ENCODE data around the gene ATAT1. TPM values are rescaled to one million over a fixed set of nuclear protein-coding genes. Genes with fewer than 3 reads are reported as not detected.
A peak's percentile ranks its signal among the peaks of the same experiment; 100 is the strongest.

The ATAT1 gene
- total and polyA plus RNA-seq, 10 of the 15 experiments (the other 5 are each of a cell fraction or from before 2014, with no cell fraction given), result 1.1 to 14.2 (median 6.9) TPM

DNA sequence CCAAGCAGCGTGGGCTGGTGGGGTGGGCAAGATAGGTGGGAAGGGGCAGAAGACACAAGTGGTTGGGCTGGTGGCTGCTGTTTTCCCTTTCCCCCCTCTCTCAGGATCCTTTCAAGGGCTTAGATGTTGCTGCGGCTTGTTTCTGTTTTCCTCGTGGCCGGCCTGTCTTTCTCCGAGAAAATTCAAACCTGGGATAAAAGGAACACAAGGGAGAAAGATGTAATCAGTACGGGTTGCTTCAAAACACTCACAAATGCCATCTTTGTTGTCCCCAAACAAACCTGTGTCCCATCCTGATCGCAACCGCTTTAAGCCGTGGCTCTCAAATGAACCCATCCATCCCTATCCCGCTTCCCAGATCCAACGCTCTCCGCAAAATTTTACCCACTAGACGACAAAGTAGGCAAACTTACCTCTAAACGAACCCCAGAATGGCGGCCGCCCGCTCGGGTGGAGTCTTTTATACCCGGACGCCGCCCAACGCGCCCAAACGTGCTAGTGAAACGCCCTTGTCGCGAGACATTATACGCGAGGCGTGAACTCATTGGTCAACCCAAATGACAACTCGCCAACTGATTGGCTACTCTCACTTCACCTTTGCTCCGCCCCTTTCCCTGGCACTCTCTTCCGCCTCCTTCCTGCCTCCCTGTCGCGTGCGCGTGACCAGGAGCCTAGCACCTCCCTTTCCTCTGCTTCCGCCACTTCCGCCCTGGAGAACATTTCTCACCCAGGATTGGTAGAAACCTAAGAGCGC lies 9.7 kb upstream of the ATAT1 start, which contains the start of gene PPP1R10:
Gene PPP1R10, minus strand, starts transcription at position 433 of the 754 bp plus-strand sequence. CDS start 7,299 bp downstream, outside the sequence.
- intact Hi-C loops (cut with micrococcal nuclease; ENCODE audit: unreplicated experiment) (loop anchor here (1.0 to 2.0 kb wide), 3 partner anchors 56 to 100 kb away; partner anchors contain the start of genes DHX16, GNL1, MDC1 and PRR3), in situ Hi-C loops (cut with MboI) (loop anchor here (5.0 kb wide), 1 partner anchor 100 kb away; the partner anchor contains the start of gene MDC1)
- RAD21 ChIA-PET (ENCODE audit: unreplicated experiment), result interaction anchor here (1.5 kb wide), 1 partner anchor 114 kb away, joined by 8 read pairs; no protein-coding TSS in a partner anchor
- 1% methylated on average over 40 of the region's 40 CpGs for WGBS (ENCODE audit: insufficient coverage, insufficient replicate concordance, low lambda C conversion rate, missing lambda C conversion rate)
- peaks cover 2 to 35% of the 10 kb centered on the region in 2 experiments; a peak in 3 of 4 replicates for H3K36me3 ChIP-seq (ENCODE audit: control insufficient read depth in 2 of 2, insufficient read depth in 2 of 2, low read length in 1 of 2)
- CTCF ChIA-PET, result interaction anchor here (0.7 to 2.1 kb wide), 6 partner anchors 12 to 211 kb away, joined by 3 to 6 read pairs (median 4); partner anchors contain the start of gene PRR3
- 0 out of 2 replicates have a peak, but pooled peaks cover 6% of the 10 kb centered on the region for H4K20me1 ChIP-seq (ENCODE audit: control insufficient read depth, insufficient read depth)
- H2AFZ ChIP-seq (ENCODE audit: control insufficient read depth, low read depth, low read length), result peak within 1 kb of the TSS; percentile 99
- peak within 1 kb of the TSS; percentile 80 for H3K4me3 ChIP-seq
- TSS peak; percentile 90 for BruUV-seq (replicated peaks)
- H3K27ac ChIP-seq (ENCODE audit: control insufficient read depth, insufficient read depth), result peak within 1 kb of the TSS; percentile 99
- no peaks in the 10 kb centered on the region for H3K27me3 ChIP-seq (replicated peaks in 1 of 2; ENCODE audit: control insufficient read depth in 2 of 2, insufficient read depth in 2 of 2, low read length in 1 of 2)
- peak within 1 kb of the TSS; percentile 100 for H3K9ac ChIP-seq (ENCODE audit: control insufficient read depth, insufficient read depth, low read length)
- POLR2A ChIA-PET, result interaction anchor here (0.5 to 2.0 kb wide), 9 partner anchors 9 to 554 kb away, joined by 3 to 11 read pairs (median 4); partner anchors contain the start of gene ATAT1
- H3K4me1 ChIP-seq (ENCODE audit: control insufficient read depth, insufficient read depth, low read length), result peaks cover 3% of the 10 kb centered on the region
- H3K4me2 ChIP-seq (ENCODE audit: control insufficient read depth, insufficient read depth), result peak within 1 kb of the TSS; percentile 94
- H3K9me3 ChIP-seq (replicated peaks; ENCODE audit: control insufficient read depth, insufficient read depth, low read length), result no peaks in the 10 kb centered on the region; the same call in 2 of the 3 replicates
- FAIRE-seq (peak; percentile 99), DNase-seq (ENCODE audit: low read depth, low spot score) (peak; percentile 100), ATAC-seq (peak; percentile 81)
- SMC1A ChIA-PET (ENCODE audit: uncharacterized antibody, unreplicated experiment), result interaction anchor here (0.8 to 2.8 kb wide), 7 partner anchors 12 to 119 kb away, joined by 3 to 12 read pairs (median 6); partner anchors contain the start of gene DHX16
- H3K79me2 ChIP-seq (ENCODE audit: control insufficient read depth, insufficient read depth, low read length), result peaks cover 62% of the 10 kb centered on the region
- TF ChIP-seq RBBP5 (conservative IDR thresholded peaks at IDR 0.05) (no peak), BACH1 (IDR thresholded peaks at IDR 0.05; ENCODE audit: borderline replicate concordance) (peak; percentile 96), IRF3 (IDR thresholded peaks at IDR 0.05) (no peak; the same call in 1 of the 2 replicates), SREBF1 (IDR thresholded peaks at IDR 0.05; ENCODE audit: low read length) (0 out of 2 replicates have a peak, but pooled peaks have one; percentile 38), FOXK2 (IDR thresholded peaks at IDR 0.05) (peak; percentile 26; the same call in 1 of the 2 replicates), EGR1 (IDR thresholded peaks at IDR 0.05; ENCODE audit: borderline replicate concordance in 1 of 2, low read depth in 2 of 2, low read length in 2 of 2) (peak; percentile 9 to 48; a peak in 2 of 3 replicates), GATAD2B (conservative IDR thresholded peaks at IDR 0.05; ENCODE audit: low read depth) (no peak), SKIL (IDR thresholded peaks at IDR 0.05; ENCODE audit: low read depth, poor library complexity, severe bottlenecking) (no peak), NFYA (IDR thresholded peaks at IDR 0.05; ENCODE audit: borderline replicate concordance, low read depth, low read length) (no peak), NR2C2 (IDR thresholded peaks at IDR 0.05; ENCODE audit: borderline replicate concordance, control insufficient read depth, insufficient read length, low read depth) (no peak), KLF5 (IDR thresholded peaks at IDR 0.05; ENCODE audit: partially characterized antibody) (peak; percentile 92), ZZZ3 (IDR thresholded peaks at IDR 0.05; ENCODE audit: control insufficient read depth, insufficient read length, low read depth) (no peak), CBX5 (IDR thresholded peaks at IDR 0.05; ENCODE audit: low read depth) (no peak), KDM1A (IDR thresholded peaks at IDR 0.05; ENCODE audit: borderline replicate concordance) (no peak)
- TF ChIP-seq, protein P1, sequence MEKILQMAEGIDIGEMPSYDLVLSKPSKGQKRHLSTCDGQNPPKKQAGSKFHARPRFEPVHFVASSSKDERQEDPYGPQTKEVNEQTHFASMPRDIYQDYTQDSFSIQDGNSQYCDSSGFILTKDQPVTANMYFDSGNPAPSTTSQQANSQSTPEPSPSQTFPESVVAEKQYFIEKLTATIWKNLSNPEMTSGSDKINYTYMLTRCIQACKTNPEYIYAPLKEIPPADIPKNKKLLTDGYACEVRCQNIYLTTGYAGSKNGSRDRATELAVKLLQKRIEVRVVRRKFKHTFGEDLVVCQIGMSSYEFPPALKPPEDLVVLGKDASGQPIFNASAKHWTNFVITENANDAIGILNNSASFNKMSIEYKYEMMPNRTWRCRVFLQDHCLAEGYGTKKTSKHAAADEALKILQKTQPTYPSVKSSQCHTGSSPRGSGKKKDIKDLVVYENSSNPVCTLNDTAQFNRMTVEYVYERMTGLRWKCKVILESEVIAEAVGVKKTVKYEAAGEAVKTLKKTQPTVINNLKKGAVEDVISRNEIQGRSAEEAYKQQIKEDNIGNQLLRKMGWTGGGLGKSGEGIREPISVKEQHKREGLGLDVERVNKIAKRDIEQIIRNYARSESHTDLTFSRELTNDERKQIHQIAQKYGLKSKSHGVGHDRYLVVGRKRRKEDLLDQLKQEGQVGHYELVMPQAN (conservative IDR thresholded peaks at IDR 0.05), result peak; percentile 68; the same call in 1 of the 2 replicates

Measured in GM12878 (cell line).